SK-N-SH treated with all-trans-retinoic acid at 6 μM for 48 hours (cell line): ENCODE measurements around the gene ARID1B.

Source experiments
- ATAC-seq: fragments of 200-7000 bp; cut with Tn5 transposase; 3 replicates; pipeline ENCODE4 v1.9.1; 2020; ENCODE audit warnings: mild to moderate bottlenecking, moderate library complexity
- ARNTL ChIP-seq: fragments of 450-650 bp; formaldehyde crosslinking; IDR thresholded peaks from 2 replicates; pipeline ENCODE4 v1.5.0; 2020; ENCODE audit warnings: low read depth, mild to moderate bottlenecking, moderate library complexity, borderline replicate concordance
- BACH2 ChIP-seq: fragments of 250-450 bp; sonication (Bioruptor Pico); IDR thresholded peaks from 2 replicates; pipeline ENCODE4 v1.9.0; 2021; ENCODE audit warnings: mild to moderate bottlenecking, borderline replicate concordance
- CSDC2 ChIP-seq: fragments of 250-450 bp; sonication (Bioruptor Pico); IDR thresholded peaks from 2 replicates; pipeline ENCODE4 v1.5.0; 2020; ENCODE audit warnings: mild to moderate bottlenecking, moderate library complexity
- ESRRG ChIP-seq: fragments of 250-450 bp; sonication (Bioruptor Pico); IDR thresholded peaks from 2 replicates; pipeline ENCODE4 v1.6.1; 2021; ENCODE audit warnings: mild to moderate bottlenecking
- GLIS3 ChIP-seq: fragments of 250-450 bp; sonication (Bioruptor Pico); IDR thresholded peaks from 2 replicates; pipeline ENCODE4 v1.5.0; 2020; ENCODE audit warnings: mild to moderate bottlenecking, moderate library complexity
- ISL1 ChIP-seq: fragments of 250-450 bp; sonication (Bioruptor Pico); IDR thresholded peaks from 2 replicates; pipeline ENCODE4 v2.1.2; 2022; ENCODE audit warnings: mild to moderate bottlenecking, moderate library complexity
- OSR1 ChIP-seq: fragments of 250-450 bp; sonication (Bioruptor Pico); IDR thresholded peaks from 2 replicates; pipeline ENCODE4 v1.8.0; 2022; ENCODE audit warnings: moderate library complexity, mild to moderate bottlenecking, inconsistent platforms
- PPARA ChIP-seq: fragments of 250-450 bp; sonication (Bioruptor Pico); IDR thresholded peaks from 2 replicates; pipeline ENCODE4 v1.5.0; 2020; ENCODE audit warnings: mild to moderate bottlenecking, borderline replicate concordance
- RARB ChIP-seq: fragments of 250-450 bp; sonication (Bioruptor Pico); IDR thresholded peaks from 2 replicates; pipeline ENCODE4 v1.8.0; 2021; ENCODE audit warnings: mild to moderate bottlenecking, moderate library complexity
- SNAI2 ChIP-seq: fragments of 250-450 bp; sonication (Bioruptor Pico); IDR thresholded peaks from 2 replicates; pipeline ENCODE4 v1.5.0; 2020; ENCODE audit warnings: mild to moderate bottlenecking, moderate library complexity
- TCF4 ChIP-seq: fragments of 250-450 bp; sonication (Bioruptor Pico); IDR thresholded peaks from 2 replicates; pipeline ENCODE4 v1.8.0; 2021; ENCODE audit warnings: mild to moderate bottlenecking, moderate library complexity, borderline replicate concordance
- TOX ChIP-seq: fragments of 250-450 bp; sonication (Bioruptor Pico); IDR thresholded peaks from 2 replicates; pipeline ENCODE4 v1.8.0; 2021; ENCODE audit warnings: mild to moderate bottlenecking, moderate library complexity, borderline replicate concordance
- ZC3H10 ChIP-seq: fragments of 250-450 bp; sonication (Bioruptor Pico); IDR thresholded peaks from 2 replicates; pipeline ENCODE4 v1.5.1; 2021; ENCODE audit warnings: mild to moderate bottlenecking, moderate library complexity
- ZFP3 ChIP-seq: fragments of 250-450 bp; sonication (Bioruptor Pico); IDR thresholded peaks from 2 replicates; pipeline ENCODE4 v1.5.0; 2020; ENCODE audit warnings: mild to moderate bottlenecking, moderate library complexity
- ZNF565 ChIP-seq: fragments of 450-650 bp; formaldehyde crosslinking; conservative IDR thresholded peaks from 2 replicates; pipeline ENCODE4 v1.5.0; 2020; ENCODE audit warnings: low read depth, mild to moderate bottlenecking, moderate library complexity
- ZNF8 ChIP-seq: fragments of 450-650 bp; formaldehyde crosslinking; IDR thresholded peaks from 2 replicates; pipeline ENCODE4 v1.5.0; 2020; ENCODE audit warnings: mild to moderate bottlenecking, moderate library complexity
- TF ChIP-seq, protein P1 (sequence below): fragments of 250-450 bp; sonication (Bioruptor Pico); IDR thresholded peaks from 2 replicates; pipeline ENCODE4 v1.8.0; 2020; ENCODE audit warnings: mild to moderate bottlenecking, moderate library complexity, borderline replicate concordance
- TF ChIP-seq, protein P2 (sequence below): fragments of 250-450 bp; sonication (Bioruptor Pico); IDR thresholded peaks from 2 replicates; pipeline ENCODE4 v1.8.0; 2021; ENCODE audit warnings: low read depth, mild to moderate bottlenecking, moderate library complexity, borderline replicate concordance
- TF ChIP-seq, protein P3 (sequence below): fragments of 250-450 bp; sonication (Bioruptor Pico); IDR thresholded peaks from 2 replicates; pipeline ENCODE4 v1.5.1; 2020; ENCODE audit warnings: low read depth, mild to moderate bottlenecking, moderate library complexity
- TF ChIP-seq, protein P4 (sequence below): fragments of 250-450 bp; sonication (Bioruptor Pico); IDR thresholded peaks from 2 replicates; pipeline ENCODE4 v1.5.0; 2020; ENCODE audit warnings: mild to moderate bottlenecking, moderate library complexity
- TF ChIP-seq, protein P5 (sequence below): fragments of 250-450 bp; sonication (Bioruptor Pico); IDR thresholded peaks from 2 replicates; pipeline ENCODE4 v1.5.1; 2021; ENCODE audit warnings: mild to moderate bottlenecking, moderate library complexity

Gene ARID1B

DNA sequence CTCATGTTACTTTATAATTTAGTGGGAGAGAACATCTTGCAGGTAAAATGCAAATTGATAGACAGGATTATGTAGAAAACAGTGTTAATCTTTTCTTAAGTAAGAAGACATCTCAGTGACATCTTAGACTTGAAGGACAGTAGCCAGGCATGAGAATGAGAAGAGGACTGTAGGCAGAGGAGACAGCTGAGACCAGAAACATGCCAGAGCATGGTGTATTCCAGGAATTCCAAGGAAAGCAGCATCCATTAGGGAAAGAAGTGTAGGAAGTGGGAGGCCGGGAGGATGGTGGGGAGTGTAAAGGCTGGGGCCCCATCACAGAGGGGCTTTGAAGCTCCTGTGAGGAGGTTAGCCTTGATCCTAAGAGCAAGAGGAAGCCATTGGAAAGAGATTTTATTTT, 225.6 kb downstream of the ARID1B start:
- no peak for ATAC-seq
- TF ChIP-seq ESRRG (CRISPR knock-in tag) = no peak

DNA sequence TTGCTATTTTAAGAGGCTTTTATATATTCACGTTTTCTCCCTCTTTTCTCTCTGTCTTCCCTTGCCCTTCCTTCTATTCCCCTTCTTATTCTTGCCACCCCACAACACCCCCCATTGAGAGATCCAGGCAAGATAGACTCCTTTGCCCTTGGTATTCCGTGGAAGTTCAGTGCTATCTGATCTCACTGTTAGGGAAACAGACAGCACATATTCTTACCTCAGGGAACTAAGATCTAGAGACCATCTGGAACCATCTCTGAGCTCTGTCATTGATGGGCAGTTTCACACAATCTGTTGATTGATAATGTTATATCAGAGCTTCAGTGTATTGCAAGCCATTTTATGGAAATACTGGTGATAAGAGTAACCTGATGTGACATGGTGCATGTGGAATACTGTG, 228.8 kb downstream of the ARID1B start:
- TF ChIP-seq, protein P1, sequence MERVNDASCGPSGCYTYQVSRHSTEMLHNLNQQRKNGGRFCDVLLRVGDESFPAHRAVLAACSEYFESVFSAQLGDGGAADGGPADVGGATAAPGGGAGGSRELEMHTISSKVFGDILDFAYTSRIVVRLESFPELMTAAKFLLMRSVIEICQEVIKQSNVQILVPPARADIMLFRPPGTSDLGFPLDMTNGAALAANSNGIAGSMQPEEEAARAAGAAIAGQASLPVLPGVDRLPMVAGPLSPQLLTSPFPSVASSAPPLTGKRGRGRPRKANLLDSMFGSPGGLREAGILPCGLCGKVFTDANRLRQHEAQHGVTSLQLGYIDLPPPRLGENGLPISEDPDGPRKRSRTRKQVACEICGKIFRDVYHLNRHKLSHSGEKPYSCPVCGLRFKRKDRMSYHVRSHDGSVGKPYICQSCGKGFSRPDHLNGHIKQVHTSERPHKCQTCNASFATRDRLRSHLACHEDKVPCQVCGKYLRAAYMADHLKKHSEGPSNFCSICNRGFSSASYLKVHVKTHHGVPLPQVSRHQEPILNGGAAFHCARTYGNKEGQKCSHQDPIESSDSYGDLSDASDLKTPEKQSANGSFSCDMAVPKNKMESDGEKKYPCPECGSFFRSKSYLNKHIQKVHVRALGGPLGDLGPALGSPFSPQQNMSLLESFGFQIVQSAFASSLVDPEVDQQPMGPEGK (CRISPR knock-in tag) = no peak
- TF ChIP-seq, protein P2, sequence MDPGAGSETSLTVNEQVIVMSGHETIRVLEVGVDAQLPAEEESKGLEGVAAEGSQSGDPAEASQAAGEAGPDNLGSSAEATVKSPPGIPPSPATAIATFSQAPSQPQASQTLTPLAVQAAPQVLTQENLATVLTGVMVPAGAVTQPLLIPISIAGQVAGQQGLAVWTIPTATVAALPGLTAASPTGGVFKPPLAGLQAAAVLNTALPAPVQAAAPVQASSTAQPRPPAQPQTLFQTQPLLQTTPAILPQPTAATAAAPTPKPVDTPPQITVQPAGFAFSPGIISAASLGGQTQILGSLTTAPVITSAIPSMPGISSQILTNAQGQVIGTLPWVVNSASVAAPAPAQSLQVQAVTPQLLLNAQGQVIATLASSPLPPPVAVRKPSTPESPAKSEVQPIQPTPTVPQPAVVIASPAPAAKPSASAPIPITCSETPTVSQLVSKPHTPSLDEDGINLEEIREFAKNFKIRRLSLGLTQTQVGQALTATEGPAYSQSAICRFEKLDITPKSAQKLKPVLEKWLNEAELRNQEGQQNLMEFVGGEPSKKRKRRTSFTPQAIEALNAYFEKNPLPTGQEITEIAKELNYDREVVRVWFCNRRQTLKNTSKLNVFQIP (CRISPR knock-in tag) = no peak
- TF ChIP-seq ZNF565 (no peak), RARB (CRISPR knock-in tag) (no peak), CSDC2 (CRISPR knock-in tag) (no peak), ISL1 (CRISPR knock-in tag) (no peak), PPARA (no peak)
- TF ChIP-seq, protein P3, sequence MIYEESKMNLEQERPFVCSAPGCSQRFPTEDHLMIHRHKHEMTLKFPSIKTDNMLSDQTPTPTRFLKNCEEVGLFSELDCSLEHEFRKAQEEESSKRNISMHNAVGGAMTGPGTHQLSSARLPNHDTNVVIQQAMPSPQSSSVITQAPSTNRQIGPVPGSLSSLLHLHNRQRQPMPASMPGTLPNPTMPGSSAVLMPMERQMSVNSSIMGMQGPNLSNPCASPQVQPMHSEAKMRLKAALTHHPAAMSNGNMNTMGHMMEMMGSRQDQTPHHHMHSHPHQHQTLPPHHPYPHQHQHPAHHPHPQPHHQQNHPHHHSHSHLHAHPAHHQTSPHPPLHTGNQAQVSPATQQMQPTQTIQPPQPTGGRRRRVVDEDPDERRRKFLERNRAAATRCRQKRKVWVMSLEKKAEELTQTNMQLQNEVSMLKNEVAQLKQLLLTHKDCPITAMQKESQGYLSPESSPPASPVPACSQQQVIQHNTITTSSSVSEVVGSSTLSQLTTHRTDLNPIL (CRISPR knock-in tag) = no peak
- ATAC-seq = no peak

DNA sequence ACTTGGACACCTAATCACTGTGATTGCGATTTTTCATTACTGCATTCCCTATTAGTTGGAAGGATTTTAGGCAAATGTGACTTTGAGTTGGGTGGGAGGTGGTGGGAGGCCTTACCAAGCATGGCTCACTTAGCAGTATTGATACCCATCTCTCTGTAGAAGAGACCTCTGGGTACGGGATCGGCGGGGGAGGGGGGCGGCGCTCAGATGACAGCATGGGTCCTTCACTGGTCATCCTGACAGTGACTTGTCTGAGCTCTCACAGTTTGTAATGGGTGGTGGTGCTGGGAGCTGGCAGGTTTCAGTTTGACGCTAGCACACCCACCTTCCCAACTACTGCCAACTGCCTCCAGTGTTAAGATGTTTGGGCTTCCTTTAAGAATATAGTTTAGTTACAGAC, 231.4 kb downstream of the ARID1B start:
- no peak for ATAC-seq
- no peak for TF ChIP-seq CSDC2 (CRISPR knock-in tag)
- no peak for TF ChIP-seq ZC3H10 (CRISPR knock-in tag)
- TF ChIP-seq ZNF8 (CRISPR knock-in tag) = no peak
- no peak for TF ChIP-seq OSR1 (CRISPR knock-in tag)
- TF ChIP-seq, protein P3 (CRISPR knock-in tag) = no peak
- TF ChIP-seq ARNTL (CRISPR knock-in tag) = no peak
- TF ChIP-seq RARB (CRISPR knock-in tag) = no peak
- no peak for TF ChIP-seq BACH2 (CRISPR knock-in tag)
- TF ChIP-seq ZNF565 = no peak
- no peak for TF ChIP-seq GLIS3 (CRISPR knock-in tag)
- no peak for TF ChIP-seq ISL1 (CRISPR knock-in tag)
- TF ChIP-seq, protein P4, sequence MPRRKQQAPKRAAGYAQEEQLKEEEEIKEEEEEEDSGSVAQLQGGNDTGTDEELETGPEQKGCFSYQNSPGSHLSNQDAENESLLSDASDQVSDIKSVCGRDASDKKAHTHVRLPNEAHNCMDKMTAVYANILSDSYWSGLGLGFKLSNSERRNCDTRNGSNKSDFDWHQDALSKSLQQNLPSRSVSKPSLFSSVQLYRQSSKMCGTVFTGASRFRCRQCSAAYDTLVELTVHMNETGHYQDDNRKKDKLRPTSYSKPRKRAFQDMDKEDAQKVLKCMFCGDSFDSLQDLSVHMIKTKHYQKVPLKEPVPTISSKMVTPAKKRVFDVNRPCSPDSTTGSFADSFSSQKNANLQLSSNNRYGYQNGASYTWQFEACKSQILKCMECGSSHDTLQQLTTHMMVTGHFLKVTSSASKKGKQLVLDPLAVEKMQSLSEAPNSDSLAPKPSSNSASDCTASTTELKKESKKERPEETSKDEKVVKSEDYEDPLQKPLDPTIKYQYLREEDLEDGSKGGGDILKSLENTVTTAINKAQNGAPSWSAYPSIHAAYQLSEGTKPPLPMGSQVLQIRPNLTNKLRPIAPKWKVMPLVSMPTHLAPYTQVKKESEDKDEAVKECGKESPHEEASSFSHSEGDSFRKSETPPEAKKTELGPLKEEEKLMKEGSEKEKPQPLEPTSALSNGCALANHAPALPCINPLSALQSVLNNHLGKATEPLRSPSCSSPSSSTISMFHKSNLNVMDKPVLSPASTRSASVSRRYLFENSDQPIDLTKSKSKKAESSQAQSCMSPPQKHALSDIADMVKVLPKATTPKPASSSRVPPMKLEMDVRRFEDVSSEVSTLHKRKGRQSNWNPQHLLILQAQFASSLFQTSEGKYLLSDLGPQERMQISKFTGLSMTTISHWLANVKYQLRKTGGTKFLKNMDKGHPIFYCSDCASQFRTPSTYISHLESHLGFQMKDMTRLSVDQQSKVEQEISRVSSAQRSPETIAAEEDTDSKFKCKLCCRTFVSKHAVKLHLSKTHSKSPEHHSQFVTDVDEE (CRISPR knock-in tag) = no peak
- TF ChIP-seq TOX (CRISPR knock-in tag) = no peak
- TF ChIP-seq, protein P5, sequence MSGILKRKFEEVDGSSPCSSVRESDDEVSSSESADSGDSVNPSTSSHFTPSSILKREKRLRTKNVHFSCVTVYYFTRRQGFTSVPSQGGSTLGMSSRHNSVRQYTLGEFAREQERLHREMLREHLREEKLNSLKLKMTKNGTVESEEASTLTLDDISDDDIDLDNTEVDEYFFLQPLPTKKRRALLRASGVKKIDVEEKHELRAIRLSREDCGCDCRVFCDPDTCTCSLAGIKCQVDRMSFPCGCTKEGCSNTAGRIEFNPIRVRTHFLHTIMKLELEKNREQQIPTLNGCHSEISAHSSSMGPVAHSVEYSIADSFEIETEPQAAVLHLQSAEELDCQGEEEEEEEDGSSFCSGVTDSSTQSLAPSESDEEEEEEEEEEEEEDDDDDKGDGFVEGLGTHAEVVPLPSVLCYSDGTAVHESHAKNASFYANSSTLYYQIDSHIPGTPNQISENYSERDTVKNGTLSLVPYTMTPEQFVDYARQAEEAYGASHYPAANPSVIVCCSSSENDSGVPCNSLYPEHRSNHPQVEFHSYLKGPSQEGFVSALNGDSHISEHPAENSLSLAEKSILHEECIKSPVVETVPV (CRISPR knock-in tag) = no peak
- no peak for TF ChIP-seq ESRRG (CRISPR knock-in tag)
- TF ChIP-seq ZFP3 (CRISPR knock-in tag) = no peak
- no peak for TF ChIP-seq TCF4
- TF ChIP-seq, protein P1 (CRISPR knock-in tag) = no peak
- no peak for TF ChIP-seq SNAI2 (CRISPR knock-in tag)
